HFFc6 (cell line): Measurements from ENCODE around the gene POTEG. TPM values are rescaled to one million over a fixed set of nuclear protein-coding genes. Genes with fewer than 3 reads are reported as not detected.
"Not testable (repeated sequence)": the region's sequence is repeated elsewhere in the genome, so short reads cannot be mapped to it uniquely, and the experiment has no call there.

Experiments used
- DNase-seq: peaks from one replicate; pipeline ENCODE4 v3.0.0-alpha.2; 2018
- H3K27ac Mint-ChIP-seq: 2 replicates; pipeline ENCODE4 v1.8.0; 2020; ENCODE audit warnings: mild to moderate bottlenecking, mixed read lengths
- H3K27me3 Mint-ChIP-seq: 2 replicates; pipeline ENCODE4 v1.8.0; 2021; ENCODE audit warnings: mild to moderate bottlenecking, moderate library complexity, mixed read lengths; ENCODE audit not compliant: insufficient read depth
- H3K36me3 Mint-ChIP-seq: 2 replicates; pipeline ENCODE4 v1.8.0; 2021; ENCODE audit warnings: low read depth, mixed read lengths
- H3K4me1 Mint-ChIP-seq: 2 replicates; pipeline ENCODE4 v1.8.0; 2020; ENCODE audit warnings: low read depth, mixed read lengths
- H3K4me3 Mint-ChIP-seq: 2 replicates; pipeline ENCODE4 v1.8.0; 2020; ENCODE audit warnings: mild to moderate bottlenecking, moderate library complexity, mixed read lengths
- H3K9me3 Mint-ChIP-seq: 2 replicates; pipeline ENCODE4 v1.8.0; 2020; ENCODE audit warnings: mild to moderate bottlenecking, mixed read lengths
- long read RNA-seq: library from polyadenylated mRNA; unstranded; transcript quantifications from one replicate; pipeline ENCODE4 v2.0.0, GENCODE V29; 2019
- total RNA-seq, 6 experiments: library from RNA; stranded (reverse); fragmentation: NEBNext Ultra II Directional; extraction: Animal tissue kit (Norgen Biotek cat#: 25700); gene quantifications; 2 replicates in 1 of 6; 3 replicates in 5 of 6; pipeline ENCODE4 v1.2.3, GENCODE V29; 2021

Gene POTEG
- total RNA-seq, result not detected
- long read RNA-seq, result 0 reads

GRCh38 chr14:19434241-19434640 is at the start of gene POTEG:
POTEG (minus strand) TSS chr14:19434341; CDS start chr14:19434289, 52 bp downstream.
- not testable (repeated sequence) for H3K27ac Mint-ChIP-seq, H3K4me3 Mint-ChIP-seq, H3K9me3 Mint-ChIP-seq, H3K4me1 Mint-ChIP-seq, H3K27me3 Mint-ChIP-seq, DNase-seq, H3K36me3 Mint-ChIP-seq

GRCh38 chr14:19482093-19482492 is 48.0 kb upstream of the POTEG start:
- not testable (repeated sequence) for H3K27me3 Mint-ChIP-seq, H3K4me1 Mint-ChIP-seq, H3K27ac Mint-ChIP-seq

GRCh38 chr14:19481421-19481820 is 47.3 kb upstream of the POTEG start:
- H3K27ac Mint-ChIP-seq, H3K36me3 Mint-ChIP-seq, DNase-seq, H3K27me3 Mint-ChIP-seq, H3K4me3 Mint-ChIP-seq, H3K4me1 Mint-ChIP-seq, H3K9me3 Mint-ChIP-seq: not testable (repeated sequence)

More at GRCh38 chr14:19482093-19482492, 48.0 kb upstream of the POTEG start:
- H3K36me3 Mint-ChIP-seq, DNase-seq, H3K9me3 Mint-ChIP-seq, H3K4me3 Mint-ChIP-seq: not testable (repeated sequence)

- H3K27me3 Mint-ChIP-seq, H3K9me3 Mint-ChIP-seq, DNase-seq, H3K4me3 Mint-ChIP-seq, H3K27ac Mint-ChIP-seq, H3K36me3 Mint-ChIP-seq, H3K4me1 Mint-ChIP-seq: not testable (repeated sequence)
These were observed 46.4 kb upstream of the POTEG start for GRCh38 chr14:19480491-19480890.

- H3K4me3 Mint-ChIP-seq, H3K4me1 Mint-ChIP-seq, DNase-seq, H3K9me3 Mint-ChIP-seq, H3K27me3 Mint-ChIP-seq, H3K36me3 Mint-ChIP-seq, H3K27ac Mint-ChIP-seq: not testable (repeated sequence)
These were observed 11.6 kb upstream of the POTEG start for GRCh38 chr14:19445761-19446160.

- H3K4me3 Mint-ChIP-seq, H3K9me3 Mint-ChIP-seq, H3K4me1 Mint-ChIP-seq, H3K36me3 Mint-ChIP-seq, H3K27ac Mint-ChIP-seq, DNase-seq, H3K27me3 Mint-ChIP-seq: not testable (repeated sequence)
These were observed 5.7 kb upstream of the POTEG start for GRCh38 chr14:19439826-19440225.

- not testable (repeated sequence) for H3K9me3 Mint-ChIP-seq, H3K4me3 Mint-ChIP-seq, H3K4me1 Mint-ChIP-seq, H3K27ac Mint-ChIP-seq, H3K36me3 Mint-ChIP-seq, DNase-seq, H3K27me3 Mint-ChIP-seq
These were observed 5.1 kb upstream of the POTEG start for GRCh38 chr14:19439219-19439618.

GRCh38 chr14:19437126-19437443 is 2.9 kb upstream of the POTEG start:
- H3K4me1 Mint-ChIP-seq, H3K36me3 Mint-ChIP-seq, H3K27ac Mint-ChIP-seq, DNase-seq, H3K9me3 Mint-ChIP-seq, H3K27me3 Mint-ChIP-seq, H3K4me3 Mint-ChIP-seq: not testable (repeated sequence)

GRCh38 chr14:19436311-19437125 is 2.4 kb upstream of the POTEG start:
- not testable (repeated sequence) for H3K36me3 Mint-ChIP-seq, H3K27me3 Mint-ChIP-seq, H3K4me1 Mint-ChIP-seq, H3K9me3 Mint-ChIP-seq, H3K27ac Mint-ChIP-seq, H3K4me3 Mint-ChIP-seq, DNase-seq

GRCh38 chr14:19435852-19436251 is 1.7 kb upstream of the POTEG start:
- not testable (repeated sequence) for H3K36me3 Mint-ChIP-seq, DNase-seq, H3K4me1 Mint-ChIP-seq, H3K4me3 Mint-ChIP-seq, H3K9me3 Mint-ChIP-seq, H3K27me3 Mint-ChIP-seq, H3K27ac Mint-ChIP-seq

GRCh38 chr14:19434891-19435290 is 750 bp upstream of the POTEG start:
- not testable (repeated sequence) for H3K9me3 Mint-ChIP-seq, H3K27me3 Mint-ChIP-seq, H3K4me1 Mint-ChIP-seq, H3K27ac Mint-ChIP-seq, H3K4me3 Mint-ChIP-seq, H3K36me3 Mint-ChIP-seq, DNase-seq

GRCh38 chr14:19433765-19434164 is 376 bp downstream of the POTEG start:
- not testable (repeated sequence) for DNase-seq, H3K36me3 Mint-ChIP-seq, H3K4me1 Mint-ChIP-seq

GRCh38 chr14:19408519-19408918 is 25.6 kb downstream of the POTEG start:
- H3K4me1 Mint-ChIP-seq, H3K27me3 Mint-ChIP-seq, H3K9me3 Mint-ChIP-seq, H3K27ac Mint-ChIP-seq, DNase-seq, H3K4me3 Mint-ChIP-seq, H3K36me3 Mint-ChIP-seq: not testable (repeated sequence)

More at GRCh38 chr14:19433765-19434164, 376 bp downstream of the POTEG start:
- not testable (repeated sequence) for H3K4me3 Mint-ChIP-seq, H3K27ac Mint-ChIP-seq, H3K27me3 Mint-ChIP-seq, H3K9me3 Mint-ChIP-seq

- H3K27me3 Mint-ChIP-seq, H3K4me3 Mint-ChIP-seq, H3K27ac Mint-ChIP-seq, H3K36me3 Mint-ChIP-seq, H3K4me1 Mint-ChIP-seq, H3K9me3 Mint-ChIP-seq, DNase-seq: not testable (repeated sequence)
These were observed 32.0 kb downstream of the POTEG start for GRCh38 chr14:19402097-19402496.

GRCh38 chr14:19394727-19395126 is 39.4 kb downstream of the POTEG start:
- not testable (repeated sequence) for H3K9me3 Mint-ChIP-seq, H3K36me3 Mint-ChIP-seq, DNase-seq, H3K4me3 Mint-ChIP-seq, H3K4me1 Mint-ChIP-seq, H3K27me3 Mint-ChIP-seq, H3K27ac Mint-ChIP-seq
